Upper lobe of left lung (tissue), 6 donors: ENCODE measurements around the gene TIGIT. TPM values are rescaled to one million over a fixed set of nuclear protein-coding genes. Genes with fewer than 3 reads are reported as not detected.

Source experiments
- ATAC-seq, 2 donors: fragments of 200-7000 bp; cut with Tn5 transposase; one replicate each; pipeline ENCODE4 v1.9.1; 2022; ENCODE audit warnings: mild to moderate bottlenecking in 2 of 2, moderate library complexity in 2 of 2; ENCODE audit not compliant: low FRiP score in 2 of 2
- DNase-seq, 2 donors: peaks; one replicate each; pipeline ENCODE4 v3.0.0-alpha.2; 2019 to 2020
- H3K27ac ChIP-seq, 4 donors: fragments of 200-600 bp; sonication (generic); one replicate each; pipeline ENCODE4 v1.5.1; 2016 to 2019
- H3K27me3 ChIP-seq, 4 donors: fragments of 200-600 bp; sonication (generic); one replicate each; pipeline ENCODE4 v1.5.1; 2017 to 2019
- H3K36me3 ChIP-seq, 4 donors: fragments of 200-600 bp; sonication (generic); one replicate each; pipeline ENCODE4 v1.5.1; 2016 to 2019
- H3K4me1 ChIP-seq, 4 donors: fragments of 200-600 bp; sonication (generic); one replicate each; pipeline ENCODE4 v1.5.1; 2018 to 2019
- H3K4me3 ChIP-seq, 4 donors: fragments of 200-600 bp; sonication (generic); one replicate each; pipeline ENCODE4 v1.5.1; 2017 to 2019; ENCODE audit warnings: mild to moderate bottlenecking in 2 of 4, moderate library complexity in 1 of 4
- H3K9me3 ChIP-seq, 4 donors: fragments of 200-600 bp; sonication (generic); one replicate each; pipeline ENCODE4 v1.5.1; 2018 to 2019
- CTCF ChIP-seq, 6 experiments: fragments of 450-650 bp in 4 of 6; fragments of 200-600 bp in 2 of 6; sonication (generic) in 2 of 6; IDR thresholded peaks; one replicate each; pipeline ENCODE4 v1.5.1; 2016 to 2019; ENCODE audit warnings: antibody characterized with exemption in 6 of 6
- EP300 ChIP-seq, 4 donors: sonication (generic); formaldehyde crosslinking; IDR thresholded peaks; one replicate each; pipeline ENCODE4 v1.5.1; 2017; ENCODE audit warnings: antibody characterized with exemption in 4 of 4, control low read depth in 2 of 4
- POLR2A ChIP-seq, 4 donors: fragments of 450-650 bp; IDR thresholded peaks; one replicate each; pipeline ENCODE4 v1.5.1; 2016 to 2017; ENCODE audit warnings: antibody characterized with exemption in 4 of 4, mild to moderate bottlenecking in 2 of 4
- POLR2AphosphoS5 ChIP-seq, 2 donors: sonication (generic); formaldehyde crosslinking; IDR thresholded peaks; one replicate each; pipeline ENCODE4 v1.5.1; 2017; ENCODE audit warnings: antibody characterized with exemption in 2 of 2
- WGBS, 2 donors: methylation state at CpG; one replicate each; pipeline ENCODE4 v1.1.5; 2017 to 2018; 5-methylcytosine and 5-hydroxymethylcytosine counted together
- total RNA-seq, 6 donors: library from RNA; depleted of rRNA in 4 of 6; stranded (reverse); fragments of >200 nt in 4 of 6; gene quantifications; one replicate each; pipeline versions ENCODE4 v1.1.0 to v1.2.1, GENCODE V29; 2016 to 2021
- donor health status: DM: no; HTN: no; CAD: no; lungs with moderate emphysema.
- donor health status: DM: no; HTN: yes; CAD: no; lungs with severe emphysema.

The TIGIT gene
- total RNA-seq, 6 donors from 2014 or later = 0.69 to 1.6 (median 1.0) TPM; not detected in 1

- 86 to 94% methylated on average over 2 of the region's 2 CpGs for WGBS, 2 donors
- no peak overlapping the region for H3K4me3 ChIP-seq
- ATAC-seq = no peak
- H3K36me3 ChIP-seq = no peaks in the 10 kb centered on the region
- H3K27me3 ChIP-seq = no peaks in the 10 kb centered on the region
- no peak for DNase-seq
- H3K4me1 ChIP-seq = no peaks in the 10 kb centered on the region
- no peaks in the 10 kb centered on the region for H3K9me3 ChIP-seq
- TF ChIP-seq CTCF (IDR thresholded peaks at IDR 0.05) = no peak
- no peak for TF ChIP-seq POLR2AphosphoS5 (IDR thresholded peaks at IDR 0.05)
- no peak for TF ChIP-seq EP300 (IDR thresholded peaks at IDR 0.05)
- no peak for TF ChIP-seq POLR2A (IDR thresholded peaks at IDR 0.05)
- H3K27ac ChIP-seq = no peak overlapping the region
Measured at GRCh38 chr3:114295946-114296345, 2.1 kb downstream of the TIGIT start.

DNA sequence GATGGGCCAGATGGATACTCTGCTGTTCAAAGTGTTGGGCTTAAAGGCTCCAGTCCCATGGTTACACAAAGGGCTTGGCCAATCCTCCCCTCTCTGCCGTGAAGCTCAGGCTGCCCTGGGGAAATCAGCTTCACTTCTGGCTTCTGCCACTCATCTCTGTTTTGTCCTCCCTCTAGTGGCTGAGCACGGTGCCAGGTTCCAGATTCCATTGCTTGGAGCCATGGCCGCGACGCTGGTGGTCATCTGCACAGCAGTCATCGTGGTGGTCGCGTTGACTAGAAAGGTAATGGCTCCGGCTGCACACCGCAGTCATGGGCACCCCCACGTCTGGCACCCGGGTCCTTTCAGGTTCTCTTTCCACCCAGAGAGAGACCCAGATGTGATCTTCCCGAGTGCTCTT is 5.6 kb downstream of the TIGIT start:
- TF ChIP-seq POLR2AphosphoS5 (IDR thresholded peaks at IDR 0.05) (no peak), EP300 (IDR thresholded peaks at IDR 0.05) (no peak), POLR2A (IDR thresholded peaks at IDR 0.05) (no peak), CTCF (IDR thresholded peaks at IDR 0.05) (peak in 2 of 6 experiments; percentile 10 to 22)
- DNase-seq = peak in 1 of 2 donors; percentile 41
- WGBS, 2 donors = 74 to 86% methylated on average over 13 of the region's 13 CpGs
- ATAC-seq = no peak
- no peaks in the 10 kb centered on the region for H3K27me3 ChIP-seq
- no peaks in the 10 kb centered on the region for H3K36me3 ChIP-seq
- no peaks in the 10 kb centered on the region for H3K4me1 ChIP-seq
- H3K9me3 ChIP-seq = no peaks in the 10 kb centered on the region
- H3K27ac ChIP-seq = no peak overlapping the region
- H3K4me3 ChIP-seq = no peak overlapping the region

DNA sequence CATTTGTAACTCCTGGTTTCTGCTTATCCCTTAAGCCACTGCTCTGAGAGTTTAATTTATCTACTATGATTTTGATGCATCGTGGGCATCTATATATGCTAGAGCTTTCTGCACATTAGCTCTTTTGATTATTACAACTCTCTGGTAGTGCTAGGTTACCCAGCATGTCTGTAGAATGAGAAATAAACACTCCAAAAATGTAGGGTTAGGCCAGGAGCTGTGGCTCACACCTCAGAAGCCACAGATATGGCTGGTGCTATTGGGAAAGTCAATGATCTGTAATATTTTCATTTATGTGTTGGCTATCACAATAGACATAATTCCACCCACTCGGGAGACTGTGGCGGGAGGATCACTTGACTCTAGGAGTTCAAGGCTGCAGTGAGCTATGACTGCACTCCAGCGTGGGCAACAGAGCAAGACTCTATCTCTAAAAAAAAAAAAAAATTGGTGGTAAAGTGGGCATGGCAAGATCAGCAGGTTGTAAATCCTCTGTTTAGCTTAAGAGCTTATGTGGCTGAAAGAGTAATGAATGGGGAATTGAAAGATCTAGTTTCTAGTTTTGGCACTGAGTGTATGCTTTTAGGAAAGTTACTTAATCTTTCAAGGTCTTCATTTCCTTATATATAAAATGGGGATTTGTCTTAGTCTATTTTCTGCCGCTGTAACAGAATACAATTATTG is 6.3 kb downstream of the TIGIT start:
- Histone ChIP-seq H3K4me1 (no peaks in the 10 kb centered on the region), H3K27ac (no peak overlapping the region), H3K9me3 (no peaks in the 10 kb centered on the region), H3K27me3 (no peaks in the 10 kb centered on the region), H3K4me3 (no peak overlapping the region), H3K36me3 (no peaks in the 10 kb centered on the region)
- DNase-seq (no peak), ATAC-seq (no peak)
- no peak for TF ChIP-seq EP300 (IDR thresholded peaks at IDR 0.05)
- TF ChIP-seq POLR2A (IDR thresholded peaks at IDR 0.05) = no peak
- 92 to 93% methylated on average over 5 of the region's 5 CpGs for WGBS, 2 donors

- no peaks in the 10 kb centered on the region for H3K27me3 ChIP-seq
- no peaks in the 10 kb centered on the region for H3K9me3 ChIP-seq
- no peak for DNase-seq
- no peak overlapping the region for H3K27ac ChIP-seq
- H3K36me3 ChIP-seq = no peaks in the 10 kb centered on the region
- TF ChIP-seq EP300 (IDR thresholded peaks at IDR 0.05) = no peak
- no peak for TF ChIP-seq POLR2AphosphoS5 (IDR thresholded peaks at IDR 0.05)
- TF ChIP-seq CTCF (IDR thresholded peaks at IDR 0.05) = no peak
- TF ChIP-seq POLR2A (IDR thresholded peaks at IDR 0.05) = no peak
- no peaks in the 10 kb centered on the region for H3K4me1 ChIP-seq
- WGBS, 2 donors = 81 to 85% methylated on average over 8 of the region's 8 CpGs
- ATAC-seq = no peak
- H3K4me3 ChIP-seq = no peak overlapping the region
Measured at GRCh38 chr3:114307222-114307830, 13.5 kb downstream of the TIGIT start.

GRCh38 chr3:114307832-114308231 is 14.0 kb downstream of the TIGIT start:
- Histone ChIP-seq H3K27me3 (no peaks in the 10 kb centered on the region), H3K4me3 (no peak overlapping the region), H3K36me3 (no peaks in the 10 kb centered on the region), H3K4me1 (no peaks in the 10 kb centered on the region), H3K27ac (no peak overlapping the region), H3K9me3 (no peaks in the 10 kb centered on the region)
- DNase-seq = no peak
- WGBS, 2 donors = 58 to 88% methylated on average over 3 of the region's 3 CpGs
- no peak for ATAC-seq
- TF ChIP-seq POLR2A (IDR thresholded peaks at IDR 0.05) = no peak
- no peak for TF ChIP-seq POLR2AphosphoS5 (IDR thresholded peaks at IDR 0.05)
- TF ChIP-seq EP300 (IDR thresholded peaks at IDR 0.05) = no peak
- no peak for TF ChIP-seq CTCF (IDR thresholded peaks at IDR 0.05)
